Heart left ventricle (tissue), 13 donors: Measurements from ENCODE around the gene SYNJ1.

ENCODE experiments used
- CTCF ChIP-seq, 12 donors: fragments of 200-600 bp; sonication (generic) in 4 of 12; IDR thresholded peaks; one replicate each; pipeline versions ENCODE4 v1.5.0 to v1.8.0; 2018 to 2022; ENCODE audit warnings: antibody characterized with exemption in 12 of 12, mild to moderate bottlenecking in 5 of 12
- POLR2A ChIP-seq, 2 donors: fragments of 450-650 bp; IDR thresholded peaks; one replicate each; pipeline ENCODE4 v1.6.1; 2017; ENCODE audit warnings: antibody characterized with exemption in 2 of 2, mild to moderate bottlenecking in 2 of 2, moderate library complexity in 2 of 2
- donor health status: ischemic (EF 13 %, LVEDD 7.1; RV severe dilation, severe dysfunction).
- donor health status: DM: no; HTN: yes; CAD: no.
- donor health status: DM: no; HTN: no; CAD: no.
- donor health status: ischemic (EF 25% LVEDD 6.9; RV normal size, moderate dysfunction).
- donor health status: ischemic (EF 25% LVEDD 5.7; RV mildly dilated, moderate dysfunction).
- donor health status: ischemic (EF 35%, LVEDD 5.7; RV mildly dilated, moderate dysfunction).
- donor health status: nonischemic (EF 11% LVEDD 7.7; RV severe dilation, severe dysfunction).
- donor health status: DM: yes; HTN: yes; CAD: no.
- donor health status: PGD.
- donor health status: ischemic (EF 29% LVEDD 5.4; RV normal size, mild dysfunction).
- donor health status: nonischemic (EF 23%, LVEDD 6.1; RV moderate dilation, normal function).

- TF ChIP-seq POLR2A (IDR thresholded peaks at IDR 0.05), result no peak
- no peak for TF ChIP-seq CTCF (IDR thresholded peaks at IDR 0.05)
These were observed 114.8 kb downstream of the SYNJ1 start for GRCh38 chr21:32612999-32613337.
